IMR-90 (cell line): ENCODE data around the gene PMIS2. TPM values are rescaled to one million over a fixed set of nuclear protein-coding genes. Genes with fewer than 3 reads are reported as not detected.

Experiments
- ATAC-seq: fragments of 200-7000 bp; cut with Tn5 transposase; 2 replicates; pipeline ENCODE4 v1.9.1; 2020; ENCODE audit warnings: low read depth, mild to moderate bottlenecking, moderate library complexity
- BruUV-seq: library from RNA; stranded (reverse); fragments of 400-500 nt; replicated peaks from 2 replicates; lab custom pipeline; 2021; lab: Mats Ljungman, UMichigan
- CTCF ChIA-PET: fragments of 300-600 bp; formaldehyde crosslinking; extraction: SDS; loops from one replicate; lab custom pipeline; 2021; ENCODE audit warnings: antibody characterized with exemption; lab: Yijun Ruan, JAX
- POLR2A ChIA-PET: fragments of 300-600 bp; sonication (Branson Sonifier 250); formaldehyde crosslinking; loops from one replicate; lab custom pipeline; 2022; ENCODE audit warnings: antibody characterized with exemption; ENCODE audit not compliant: unreplicated experiment; lab: Charles Lee
- DNase-seq: peaks from one replicate; pipeline ENCODE4 v3.0.0; 2013
- H2AFZ ChIP-seq: replicated peaks from 2 replicates; pipeline ENCODE3; 2013; ENCODE audit warnings: low read length, mild to moderate bottlenecking; ENCODE audit not compliant: poor library complexity
- H2AK5ac ChIP-seq: 2 replicates; pipeline ENCODE4 v1.6.1; 2013; ENCODE audit warnings: low read depth, low read length, inconsistent platforms
- H2AK9ac ChIP-seq: replicated peaks from 2 replicates; pipeline ENCODE3; 2013; ENCODE audit warnings: mild to moderate bottlenecking, low read depth, low read length, moderate library complexity; ENCODE audit not compliant: poor library complexity
- H2BK120ac ChIP-seq: 2 replicates; pipeline ENCODE4 v1.6.1; 2013; ENCODE audit warnings: low read depth, low read length, inconsistent platforms
- H2BK15ac ChIP-seq: 3 replicates; pipeline ENCODE4 v1.6.1; 2013; ENCODE audit warnings: low read depth, low read length, inconsistent platforms
- H2BK20ac ChIP-seq: 2 replicates; pipeline ENCODE4 v1.6.1; 2013; ENCODE audit warnings: low read depth, mild to moderate bottlenecking, inconsistent platforms, low read length, moderate library complexity
- H2BK5ac ChIP-seq: 2 replicates; pipeline ENCODE4 v1.6.1; 2013; ENCODE audit warnings: mild to moderate bottlenecking, low read depth, low read length, inconsistent platforms; ENCODE audit not compliant: poor library complexity, severe bottlenecking
- H3K14ac ChIP-seq: replicated peaks from 2 replicates; pipeline ENCODE4 v1.6.1; 2013; ENCODE audit warnings: low read depth, low read length, inconsistent platforms
- H3K18ac ChIP-seq: 2 replicates; pipeline ENCODE4 v1.6.1; 2013; ENCODE audit warnings: low read depth, low read length, control low read depth
- H3K23ac ChIP-seq: 2 replicates; pipeline ENCODE4 v1.6.1; 2013; ENCODE audit warnings: low read depth, low read length, inconsistent platforms
- H3K27ac ChIP-seq: 2 replicates; pipeline ENCODE4 v1.5.1; 2013; ENCODE audit warnings: mild to moderate bottlenecking, control low read depth, low read length; ENCODE audit not compliant: insufficient read depth
- H3K27me3 ChIP-seq: 2 replicates; pipeline ENCODE4 v1.6.1; 2013; ENCODE audit warnings: low read length; ENCODE audit not compliant: control insufficient read depth, insufficient read depth
- H3K36me3 ChIP-seq: 2 replicates; pipeline ENCODE4 v1.6.1; 2013; ENCODE audit warnings: low read length, mixed read lengths; ENCODE audit not compliant: control insufficient read depth, insufficient read depth
- H3K4ac ChIP-seq: 2 replicates; pipeline ENCODE4 v1.6.1; 2013; ENCODE audit warnings: low read depth, low read length, inconsistent platforms
- H3K4me1 ChIP-seq: 2 replicates; pipeline ENCODE4 v1.6.1; 2013; ENCODE audit warnings: low read length, mixed read lengths; ENCODE audit not compliant: control insufficient read depth, insufficient read depth
- H3K4me2 ChIP-seq: 2 replicates; pipeline ENCODE4 v1.6.1; 2013; ENCODE audit warnings: low read depth, mild to moderate bottlenecking, control low read depth, low read length, moderate library complexity
- H3K4me3 ChIP-seq: 2 replicates; pipeline ENCODE4 v1.5.1; 2013; ENCODE audit warnings: low read depth, mild to moderate bottlenecking, control low read depth, low read length, moderate library complexity; ENCODE audit not compliant: insufficient read depth
- H3K56ac ChIP-seq: 2 replicates; pipeline ENCODE4 v1.6.1; 2013; ENCODE audit warnings: low read length, inconsistent platforms; ENCODE audit not compliant: insufficient read depth; ENCODE audit errors: extremely low read depth
- H3K79me1 ChIP-seq, 2 experiments: 2 replicates each; pipeline ENCODE4 v1.6.1; 2013; ENCODE audit warnings: low read length in 2 of 2, inconsistent platforms in 1 of 2, low read depth in 1 of 2
- H3K9ac ChIP-seq: 2 replicates; pipeline ENCODE4 v1.6.1; 2013; ENCODE audit warnings: low read depth, low read length, control low read depth
- H3K9me1 ChIP-seq: 2 replicates; pipeline ENCODE4 v1.6.1; 2013; ENCODE audit warnings: low read length, inconsistent platforms; ENCODE audit not compliant: insufficient read depth
- H3K9me3 ChIP-seq: 2 replicates; pipeline ENCODE4 v1.6.1; 2013; ENCODE audit warnings: low read length; ENCODE audit not compliant: control insufficient read depth, insufficient read depth
- H4K20me1 ChIP-seq: 2 replicates; pipeline ENCODE4 v1.6.1; 2013; ENCODE audit warnings: low read length, inconsistent platforms; ENCODE audit not compliant: insufficient read depth
- H4K5ac ChIP-seq: 2 replicates; pipeline ENCODE4 v1.6.1; 2013; ENCODE audit warnings: mild to moderate bottlenecking, low read depth, low read length, control low read depth
- H4K8ac ChIP-seq, 2 experiments: 2 replicates each; pipeline ENCODE4 v1.6.1; 2013; ENCODE audit warnings: low read depth in 2 of 2, low read length in 2 of 2, control low read depth in 1 of 2, inconsistent platforms in 1 of 2
- H4K91ac ChIP-seq: 2 replicates; pipeline ENCODE4 v1.6.1; 2013; ENCODE audit warnings: low read depth, low read length, inconsistent platforms; ENCODE audit not compliant: insufficient read depth
- BHLHE40 ChIP-seq: fragments of 150-350 bp; IDR thresholded peaks from 2 replicates; pipeline ENCODE4 v1.6.1; 2016; ENCODE audit warnings: mild to moderate bottlenecking, low read depth, low read length
- CEBPB ChIP-seq: IDR thresholded peaks from 2 replicates; pipeline ENCODE4 v1.6.1; 2012; ENCODE audit warnings: low read depth, low read length, improper control_type of control experiment
- CHD1 ChIP-seq: IDR thresholded peaks from 2 replicates; pipeline ENCODE4 v1.6.1; 2012; ENCODE audit warnings: low read depth, low read length, improper control_type of control experiment
- CTCF ChIP-seq: conservative IDR thresholded peaks from 2 replicates; pipeline ENCODE4 v1.5.1; 2012; ENCODE audit warnings: mild to moderate bottlenecking, low read depth, low read length, improper control_type of control experiment
- ELK1 ChIP-seq: fragments of 150-350 bp; IDR thresholded peaks from 2 replicates; pipeline ENCODE4 v1.6.1; 2016; ENCODE audit warnings: low read depth, mild to moderate bottlenecking, low read length, moderate library complexity, borderline replicate concordance
- FOS ChIP-seq: fragments of 150-350 bp; IDR thresholded peaks from 2 replicates; pipeline ENCODE4 v1.6.1; 2016; ENCODE audit warnings: low read depth, low read length
- MAFK ChIP-seq: IDR thresholded peaks from 2 replicates; pipeline ENCODE4 v1.6.1; 2012; ENCODE audit warnings: low read depth, low read length, improper control_type of control experiment
- MAZ ChIP-seq: IDR thresholded peaks from 2 replicates; pipeline ENCODE4 v1.6.1; 2012; ENCODE audit warnings: low read depth, mild to moderate bottlenecking, low read length, improper control_type of control experiment, moderate library complexity, borderline replicate concordance
- MXI1 ChIP-seq: IDR thresholded peaks from 2 replicates; pipeline ENCODE4 v1.6.1; 2012; ENCODE audit warnings: low read depth, mild to moderate bottlenecking, low read length, moderate library complexity, borderline replicate concordance
- NFE2L2 ChIP-seq: fragments of 150-350 bp; IDR thresholded peaks from 2 replicates; pipeline ENCODE4 v1.6.1; 2016; ENCODE audit warnings: low read depth, mild to moderate bottlenecking, low read length
- POLR2A ChIP-seq: IDR thresholded peaks from 2 replicates; pipeline ENCODE4 v1.6.1; 2012; ENCODE audit warnings: mild to moderate bottlenecking, low read depth, low read length
- RAD21 ChIP-seq: IDR thresholded peaks from 2 replicates; pipeline ENCODE4 v1.6.1; 2012; ENCODE audit warnings: low read length, improper control_type of control experiment
- RCOR1 ChIP-seq: IDR thresholded peaks from 2 replicates; pipeline ENCODE4 v1.6.1; 2012; ENCODE audit warnings: mild to moderate bottlenecking, low read length, improper control_type of control experiment; ENCODE audit not compliant: insufficient replicate concordance
- RFX5 ChIP-seq: IDR thresholded peaks from 2 replicates; pipeline ENCODE4 v1.8.0; 2012; ENCODE audit warnings: low read depth, mild to moderate bottlenecking, low read length, moderate library complexity
- SMC3 ChIP-seq: fragments of 150-350 bp; IDR thresholded peaks from 2 replicates; pipeline ENCODE4 v1.6.1; 2016; ENCODE audit warnings: low read depth, mild to moderate bottlenecking, antibody characterized with exemption, low read length, moderate library complexity
- USF2 ChIP-seq: fragments of 150-350 bp; IDR thresholded peaks from 2 replicates; pipeline ENCODE4 v1.6.1; 2017; ENCODE audit warnings: mild to moderate bottlenecking, antibody characterized with exemption, low read length, low read depth
- WGBS, 2 experiments: methylation state at CpG; one replicate each; pipeline versions ENCODE4 v1.1.5 to v1.1.7; 2013; ENCODE audit warnings: missing lambda C conversion rate in 2 of 2; ENCODE audit not compliant: insufficient read length in 1 of 2; ENCODE audit errors: extremely low coverage in 2 of 2; 5-methylcytosine and 5-hydroxymethylcytosine counted together
- dilution Hi-C: fragments of 300-500 bp; cut with HindIII; formaldehyde crosslinking; loops from one replicate; pipeline ENCODE4 v1.14.3; 2018; ENCODE audit warnings: low sequenced_read_pairs; ENCODE audit not compliant: unreplicated experiment
- in situ Hi-C: fragments of 300-500 bp; cut with MboI; formaldehyde crosslinking; loops from 3 replicates; pipeline ENCODE4 v1.14.3; 2019; ENCODE audit warnings: low sequenced_read_pairs, inconsistent platforms, mixed read lengths
- intact Hi-C: fragments of 100-400 bp; cut with micrococcal nuclease; formaldehyde crosslinking; loops from 2 replicates; pipeline ENCODE4 v1.10.0; 2022
- polyA plus RNA-seq, 3 experiments: library from polyadenylated mRNA; depleted of rRNA; stranded (reverse); fragments of >200 nt; gene quantifications; 2 replicates each; pipeline ENCODE4 v1.2.3, GENCODE V29; 2012; ENCODE audit warnings: low replicate concordance in 1 of 3
- total RNA-seq: library from RNA; depleted of rRNA; stranded (reverse); fragments of >200 nt; gene quantifications from 2 replicates; pipeline ENCODE4 v1.2.3, GENCODE V29; 2012

PMIS2 gene
- total and polyA plus RNA-seq, 2 of the 4 experiments (the other 2 are of a cell fraction), result not detected

- no peak overlapping the region for H4K5ac ChIP-seq
- intact Hi-C loops, result no loop called here
- no peak overlapping the region for H2AK9ac ChIP-seq
- no peak overlapping the region for H4K91ac ChIP-seq
- no peak overlapping the region for H2AK5ac ChIP-seq
- no peak overlapping the region for H2AFZ ChIP-seq
- no peak overlapping the region for H3K4ac ChIP-seq
- H3K23ac ChIP-seq, result no peak overlapping the region
- H3K27me3 ChIP-seq, result peaks cover 35% of the 10 kb centered on the region
- TF ChIP-seq RCOR1 (no peak), MXI1 (no peak), FOS (no peak), CHD1 (no peak), NFE2L2 (no peak), MAFK (no peak), BHLHE40 (no peak), MAZ (no peak), RFX5 (no peak), RAD21 (no peak), CTCF (no peak), SMC3 (no peak), ELK1 (no peak), CEBPB (no peak), USF2 (no peak), POLR2A (no peak)
- H3K36me3 ChIP-seq, result no peaks in the 10 kb centered on the region
- H4K20me1 ChIP-seq, result no peaks in the 10 kb centered on the region
- dilution Hi-C loops, result no loop called here
- no peak overlapping the region for H2BK120ac ChIP-seq
- H2BK15ac ChIP-seq, result no peak overlapping the region
- 0 out of 2 replicates have a peak, but pooled peaks cover 3% of the 10 kb centered on the region for H3K9me1 ChIP-seq
- WGBS, 2 experiments, result 33% methylated on average over 1 of the region's 2 CpGs; no CpG with 5 or more reads in 1 of the 2 experiments
- no peak overlapping the region for H2BK20ac ChIP-seq
- no peak overlapping the region for H4K8ac ChIP-seq
- CTCF ChIA-PET, result no interaction called here
- H3K18ac ChIP-seq, result no peak overlapping the region
- H2BK5ac ChIP-seq, result no peak overlapping the region
- no peaks in the 10 kb centered on the region for H3K79me1 ChIP-seq
- BruUV-seq, result no TSS peak
- in situ Hi-C loops, result no loop called here
- H3K4me1 ChIP-seq, result no peaks in the 10 kb centered on the region
- no peaks in the 10 kb centered on the region for H3K9me3 ChIP-seq
- H3K56ac ChIP-seq, result no peak overlapping the region
- H3K14ac ChIP-seq, result no peak overlapping the region
- POLR2A ChIA-PET, result no interaction called here
- ATAC-seq (no peak), DNase-seq (no peak)
- H3K4me2 ChIP-seq, result no peak overlapping the region
- no peak overlapping the region for H3K4me3 ChIP-seq
- no peak overlapping the region for H3K27ac ChIP-seq
- no peak overlapping the region for H3K9ac ChIP-seq
These were observed 23.2 kb upstream of the PMIS2 start for GRCh38 chr19:35562776-35563175.
